HUES64 (cell line): Measurements from ENCODE around the gene OPA1.

Experiments
- H3K27ac ChIP-seq: 2 replicates; pipeline ENCODE4 v1.7.0; 2013; ENCODE audit warnings: low read depth, low read length, inconsistent platforms
- H3K27me3 ChIP-seq: 2 replicates; pipeline ENCODE4 v1.6.1; 2013; ENCODE audit warnings: mild to moderate bottlenecking, low read length; ENCODE audit not compliant: insufficient read depth
- H3K36me3 ChIP-seq: 2 replicates; pipeline ENCODE4 v1.6.1; 2013; ENCODE audit warnings: mild to moderate bottlenecking, low read length; ENCODE audit not compliant: insufficient read depth
- H3K4me1 ChIP-seq: 2 replicates; pipeline ENCODE4 v1.6.1; 2013; ENCODE audit warnings: mild to moderate bottlenecking, low read length, moderate library complexity; ENCODE audit not compliant: insufficient read depth
- H3K4me3 ChIP-seq: 2 replicates; pipeline ENCODE4 v1.5.1; 2013; ENCODE audit warnings: mild to moderate bottlenecking, low read length, moderate library complexity
- H3K9ac ChIP-seq: 2 replicates; pipeline ENCODE4 v1.6.1; 2013; ENCODE audit warnings: mild to moderate bottlenecking, low read depth, low read length
- H3K9me3 ChIP-seq: 2 replicates; pipeline ENCODE4 v1.6.1; 2013; ENCODE audit warnings: low read depth, low read length; ENCODE audit not compliant: insufficient read depth
- WGBS: fragments of 150-250, 120-280 bp; methylation state at CpG from one replicate; pipeline ENCODE4 v1.1.7; 2013; ENCODE audit warnings: missing lambda C conversion rate; 5-methylcytosine and 5-hydroxymethylcytosine counted together

OPA1 gene

GRCh38 chr3:193620057-193620456 lies 27.0 kb downstream of the OPA1 start:
- H3K9ac ChIP-seq: no peak overlapping the region
- no peaks in the 10 kb centered on the region for H3K27me3 ChIP-seq
- H3K9me3 ChIP-seq: no peaks in the 10 kb centered on the region
- no peak overlapping the region for H3K27ac ChIP-seq
- 75% methylated on average over 1 of the region's 1 CpG for WGBS
- H3K4me3 ChIP-seq: no peak overlapping the region
- no peaks in the 10 kb centered on the region for H3K4me1 ChIP-seq
- peaks cover 81% of the 10 kb centered on the region for H3K36me3 ChIP-seq

- H3K27me3 ChIP-seq: no peaks in the 10 kb centered on the region
- peaks cover 77% of the 10 kb centered on the region for H3K36me3 ChIP-seq
Observed at GRCh38 chr3:193620650-193621049, 27.6 kb downstream of the OPA1 start.

GRCh38 chr3:193621127-193621526 lies 28.1 kb downstream of the OPA1 start:
- peaks cover 77% of the 10 kb centered on the region for H3K36me3 ChIP-seq
- no peaks in the 10 kb centered on the region for H3K9me3 ChIP-seq
- H3K4me3 ChIP-seq: no peak overlapping the region
- H3K4me1 ChIP-seq: no peaks in the 10 kb centered on the region
- WGBS: 97% methylated on average over 4 of the region's 4 CpGs
- no peak overlapping the region for H3K9ac ChIP-seq
- H3K27me3 ChIP-seq: no peaks in the 10 kb centered on the region
- no peak overlapping the region for H3K27ac ChIP-seq

More at GRCh38 chr3:193620650-193621049, 27.6 kb downstream of the OPA1 start:
- Histone ChIP-seq H3K9me3 (no peaks in the 10 kb centered on the region), H3K27ac (no peak overlapping the region), H3K4me1 (no peaks in the 10 kb centered on the region), H3K4me3 (no peak overlapping the region), H3K9ac (no peak overlapping the region)

DNA sequence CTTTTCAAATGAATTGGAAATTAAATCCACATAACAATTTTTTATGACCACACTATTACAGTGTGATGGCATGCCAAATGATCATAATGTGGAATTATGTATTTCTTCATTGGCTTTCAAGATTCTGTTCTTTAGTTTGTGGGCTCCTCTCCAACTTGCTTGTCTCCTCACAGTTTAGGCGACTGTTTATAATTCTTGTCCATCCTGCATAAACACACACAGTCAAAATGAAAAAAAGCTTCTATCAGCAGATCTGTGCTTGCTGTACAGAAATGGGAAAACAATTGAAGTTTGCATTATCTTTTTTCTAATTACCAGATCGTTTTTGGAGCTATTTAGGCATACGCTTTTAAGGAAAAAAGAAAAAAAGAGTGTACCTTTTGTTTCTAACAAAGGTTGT lies 37.0 kb downstream of the OPA1 start:
- Histone ChIP-seq H3K9me3 (no peaks in the 10 kb centered on the region), H3K4me3 (no peak overlapping the region), H3K9ac (no peak overlapping the region), H3K27me3 (no peaks in the 10 kb centered on the region), H3K4me1 (peaks cover 8% of the 10 kb centered on the region; the same call in 1 of the 2 replicates), H3K27ac (no peak overlapping the region), H3K36me3 (peaks cover 49% of the 10 kb centered on the region)
- 98% methylated on average over 3 of the region's 3 CpGs for WGBS

- no peak overlapping the region for H3K4me3 ChIP-seq
- no peak overlapping the region for H3K9ac ChIP-seq
- no peaks in the 10 kb centered on the region for H3K9me3 ChIP-seq
- H3K4me1 ChIP-seq: no peaks in the 10 kb centered on the region
- WGBS: 93% methylated on average over 3 of the region's 3 CpGs
- H3K36me3 ChIP-seq: peaks cover 80% of the 10 kb centered on the region
- no peak overlapping the region for H3K27ac ChIP-seq
- no peaks in the 10 kb centered on the region for H3K27me3 ChIP-seq
Observed at GRCh38 chr3:193637831-193638230, 44.8 kb downstream of the OPA1 start.

DNA sequence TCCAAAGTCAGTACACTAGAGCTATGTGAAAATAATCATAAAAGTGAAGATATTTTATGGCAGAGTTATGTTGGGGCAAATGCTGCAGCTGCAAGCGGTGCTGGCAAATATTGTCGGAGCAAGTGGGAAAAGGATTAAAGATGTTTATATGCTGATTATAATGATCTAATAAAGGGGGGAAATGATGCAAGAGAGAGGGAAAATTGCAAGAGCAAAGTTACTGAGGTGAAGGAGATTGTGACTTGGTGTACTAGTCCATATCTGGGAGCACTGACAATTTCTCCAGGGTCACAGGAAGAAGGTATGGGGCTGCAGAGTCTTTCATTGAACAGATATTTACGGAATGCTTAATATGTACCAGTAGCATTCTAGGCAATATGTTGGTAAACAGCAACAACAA lies 45.8 kb downstream of the OPA1 start:
- no peak overlapping the region for H3K9ac ChIP-seq
- H3K27me3 ChIP-seq: no peaks in the 10 kb centered on the region
- H3K36me3 ChIP-seq: peaks cover 90% of the 10 kb centered on the region
- no peak overlapping the region for H3K4me3 ChIP-seq
- H3K4me1 ChIP-seq: peaks cover 6% of the 10 kb centered on the region; the same call in 1 of the 2 replicates
- H3K9me3 ChIP-seq: no peaks in the 10 kb centered on the region
- 94% methylated on average over 3 of the region's 3 CpGs for WGBS
- no peak overlapping the region for H3K27ac ChIP-seq

- peaks cover 98% of the 10 kb centered on the region for H3K36me3 ChIP-seq
- peaks cover 11% of the 10 kb centered on the region for H3K4me1 ChIP-seq
- H3K9me3 ChIP-seq: no peaks in the 10 kb centered on the region
- H3K27me3 ChIP-seq: no peaks in the 10 kb centered on the region
- no peak overlapping the region for H3K27ac ChIP-seq
- WGBS: 91% methylated on average over 5 of the region's 5 CpGs
- no peak overlapping the region for H3K9ac ChIP-seq
- no peak overlapping the region for H3K4me3 ChIP-seq
Observed at GRCh38 chr3:193640165-193640715, 47.2 kb downstream of the OPA1 start.

DNA sequence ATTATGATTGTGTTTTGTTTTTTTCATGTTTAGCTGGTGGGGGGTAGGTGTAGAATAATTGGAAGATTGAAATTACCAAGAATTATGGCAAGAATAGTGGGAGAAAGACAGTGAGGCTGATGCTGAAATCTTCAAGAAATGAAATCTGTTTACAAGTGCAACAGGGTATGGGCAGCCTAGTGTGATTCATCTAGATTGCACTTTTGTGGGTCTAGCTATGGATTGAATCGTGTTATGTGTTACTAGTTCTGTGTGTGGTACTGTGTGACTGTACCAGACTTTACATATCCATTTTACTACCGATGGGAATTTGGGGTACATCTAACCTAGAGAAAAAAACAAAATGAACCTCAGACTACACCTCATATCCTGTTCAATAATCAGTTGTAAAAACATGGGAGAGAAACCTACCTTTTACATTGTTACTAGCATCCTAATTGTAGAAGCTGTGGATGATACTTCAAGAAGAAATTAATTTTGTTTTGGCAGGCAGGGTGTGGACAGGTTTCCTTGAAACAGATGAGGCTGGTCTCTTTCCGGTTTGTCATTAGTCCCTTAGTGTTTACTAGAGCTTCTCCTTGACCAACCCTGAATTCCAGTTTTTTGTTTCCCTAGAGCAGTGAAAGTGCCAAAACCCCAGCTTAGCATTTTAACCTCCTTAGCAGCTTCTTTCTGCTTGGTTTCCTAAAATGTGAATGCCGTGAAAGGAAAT lies 47.9 kb downstream of the OPA1 start:
- H3K9me3 ChIP-seq: no peaks in the 10 kb centered on the region
- H3K9ac ChIP-seq: no peak overlapping the region
- peaks cover 11% of the 10 kb centered on the region for H3K4me1 ChIP-seq
- no peak overlapping the region for H3K27ac ChIP-seq
- H3K4me3 ChIP-seq: no peak overlapping the region
- no peaks in the 10 kb centered on the region for H3K27me3 ChIP-seq
- peaks cover 98% of the 10 kb centered on the region for H3K36me3 ChIP-seq
- WGBS: 97% methylated on average over 4 of the region's 4 CpGs

- 91% methylated on average over 3 of the region's 3 CpGs for WGBS
- H3K36me3 ChIP-seq: peaks cover 98% of the 10 kb centered on the region
- no peak overlapping the region for H3K27ac ChIP-seq
- H3K27me3 ChIP-seq: no peaks in the 10 kb centered on the region
- no peak overlapping the region for H3K9ac ChIP-seq
- peaks cover 11% of the 10 kb centered on the region for H3K4me1 ChIP-seq
- no peak overlapping the region for H3K4me3 ChIP-seq
- no peaks in the 10 kb centered on the region for H3K9me3 ChIP-seq
Observed at GRCh38 chr3:193641440-193641775, 48.4 kb downstream of the OPA1 start.

GRCh38 chr3:193645806-193646205 lies 52.8 kb downstream of the OPA1 start:
- 96% methylated on average over 6 of the region's 6 CpGs for WGBS
- H3K9me3 ChIP-seq: no peaks in the 10 kb centered on the region
- no peak overlapping the region for H3K27ac ChIP-seq
- H3K4me1 ChIP-seq: peaks cover 11% of the 10 kb centered on the region
- H3K27me3 ChIP-seq: no peaks in the 10 kb centered on the region
- peaks cover 99% of the 10 kb centered on the region for H3K36me3 ChIP-seq
- H3K9ac ChIP-seq: no peak overlapping the region
- no peak overlapping the region for H3K4me3 ChIP-seq

DNA sequence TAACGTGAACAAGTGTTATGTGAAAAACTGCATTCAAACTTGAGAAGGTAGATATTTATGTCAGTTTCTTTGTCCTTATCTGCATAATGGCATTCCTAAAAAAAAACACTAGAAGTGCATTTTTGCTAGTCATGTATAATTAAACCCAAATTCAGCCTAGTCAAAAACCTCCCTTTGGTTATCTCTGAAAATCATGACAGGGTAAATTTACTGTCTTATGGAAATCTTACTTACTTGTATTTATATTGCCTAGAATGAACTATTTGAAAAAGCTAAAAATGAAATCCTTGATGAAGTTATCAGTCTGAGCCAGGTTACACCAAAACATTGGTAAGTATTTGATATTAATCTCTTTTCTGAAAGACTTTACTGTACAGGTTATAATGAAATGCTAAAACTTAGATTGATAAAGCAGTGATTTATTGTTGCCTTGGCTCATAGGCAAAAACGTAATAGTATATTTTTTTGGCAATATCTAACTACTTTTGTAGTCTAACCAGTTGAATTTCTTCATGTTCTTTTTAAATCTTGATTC lies 55.6 kb downstream of the OPA1 start:
- peaks cover 86% of the 10 kb centered on the region for H3K36me3 ChIP-seq

More for the DNA sequence above, 55.6 kb downstream of the OPA1 start:
- WGBS: 100% methylated on average over 2 of the region's 2 CpGs
- no peak overlapping the region for H3K9ac ChIP-seq
- no peak overlapping the region for H3K4me3 ChIP-seq
- peaks cover 7% of the 10 kb centered on the region for H3K4me1 ChIP-seq
- H3K9me3 ChIP-seq: no peaks in the 10 kb centered on the region
- no peaks in the 10 kb centered on the region for H3K27me3 ChIP-seq
- H3K27ac ChIP-seq: no peak overlapping the region
